Ishikawa (cell line): ENCODE measurements around the gene CCDC170.

ENCODE experiments used
- CEBPB ChIP-seq: IDR thresholded peaks from 2 replicates; pipeline ENCODE4 v1.6.1; 2012
- EGR1 ChIP-seq: IDR thresholded peaks from 2 replicates; pipeline ENCODE4 v1.6.1; 2012
- EP300 ChIP-seq: IDR thresholded peaks from 2 replicates; pipeline ENCODE4 v1.6.1; 2012; ENCODE audit warnings: borderline replicate concordance
- MAX ChIP-seq: IDR thresholded peaks from 2 replicates; pipeline ENCODE4 v1.6.1; 2012
- RAD21 ChIP-seq: IDR thresholded peaks from 2 replicates; pipeline ENCODE4 v1.6.1; 2012; ENCODE audit warnings: low read depth
- REST ChIP-seq: IDR thresholded peaks from 2 replicates; pipeline ENCODE4 v1.6.1; 2012; ENCODE audit warnings: low read depth, mild to moderate bottlenecking
- TAF1 ChIP-seq: IDR thresholded peaks from 2 replicates; pipeline ENCODE4 v1.6.1; 2012; ENCODE audit warnings: low read depth, mild to moderate bottlenecking
- TCF12 ChIP-seq: IDR thresholded peaks from 2 replicates; pipeline ENCODE4 v1.6.1; 2012; ENCODE audit warnings: low read depth
- ZBTB7A ChIP-seq: IDR thresholded peaks from 2 replicates; pipeline ENCODE4 v1.6.1; 2012; ENCODE audit warnings: low read depth

GRCh38 chr6:151445482-151445881 lies 48.3 kb upstream of the CCDC170 start:
- no peak for TF ChIP-seq RAD21
- TF ChIP-seq TCF12, result no peak
- TF ChIP-seq CEBPB, result no peak
- TF ChIP-seq MAX, result no peak
- no peak for TF ChIP-seq ZBTB7A
- no peak for TF ChIP-seq REST
- TF ChIP-seq EP300, result no peak
- TF ChIP-seq EGR1, result no peak
- TF ChIP-seq TAF1, result no peak
